C4-2B (cell line): Measurements from ENCODE around the gene CR1L.

ENCODE experiments used
- ZFX ChIP-seq: fragments of 450-650 bp; IDR thresholded peaks from 2 replicates; pipeline ENCODE4 v1.6.1; 2017
- TF ChIP-seq, protein P1 (sequence below): fragments of 450-650 bp; conservative IDR thresholded peaks from 2 replicates; pipeline ENCODE4 v1.5.1; 2017; ENCODE audit warnings: mild to moderate bottlenecking

DNA sequence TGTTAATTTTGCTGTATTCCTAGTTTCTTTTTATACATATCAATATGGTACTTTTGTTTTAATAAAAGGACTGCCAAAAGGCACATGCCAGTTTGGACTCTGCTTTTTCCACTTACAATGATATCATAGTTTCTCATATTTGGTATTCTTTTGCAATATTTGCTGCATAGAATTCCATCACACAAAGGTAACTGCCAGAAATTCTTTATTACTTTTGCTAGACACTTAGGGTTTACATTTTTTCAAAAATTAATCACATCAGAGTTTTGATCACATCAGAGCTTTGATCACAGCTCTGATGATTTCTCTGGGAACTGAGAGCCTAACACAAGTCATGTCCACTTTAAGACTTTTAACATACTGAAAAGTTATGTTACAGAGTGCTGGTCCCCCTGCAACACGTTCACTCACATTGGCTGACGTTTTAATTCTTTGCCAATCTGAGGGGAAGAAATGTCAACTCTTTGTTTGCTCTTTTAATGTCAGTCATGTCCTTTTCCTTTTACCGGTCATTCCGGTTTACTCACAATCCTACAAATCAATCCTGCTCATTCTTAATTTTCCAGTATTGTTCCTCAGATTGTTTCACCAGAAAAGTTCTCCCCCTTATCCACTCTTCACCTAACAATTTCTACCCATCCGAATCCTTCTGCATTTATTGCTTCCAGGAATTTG, 105.8 kb downstream of the CR1L start:
- TF ChIP-seq, protein P1, sequence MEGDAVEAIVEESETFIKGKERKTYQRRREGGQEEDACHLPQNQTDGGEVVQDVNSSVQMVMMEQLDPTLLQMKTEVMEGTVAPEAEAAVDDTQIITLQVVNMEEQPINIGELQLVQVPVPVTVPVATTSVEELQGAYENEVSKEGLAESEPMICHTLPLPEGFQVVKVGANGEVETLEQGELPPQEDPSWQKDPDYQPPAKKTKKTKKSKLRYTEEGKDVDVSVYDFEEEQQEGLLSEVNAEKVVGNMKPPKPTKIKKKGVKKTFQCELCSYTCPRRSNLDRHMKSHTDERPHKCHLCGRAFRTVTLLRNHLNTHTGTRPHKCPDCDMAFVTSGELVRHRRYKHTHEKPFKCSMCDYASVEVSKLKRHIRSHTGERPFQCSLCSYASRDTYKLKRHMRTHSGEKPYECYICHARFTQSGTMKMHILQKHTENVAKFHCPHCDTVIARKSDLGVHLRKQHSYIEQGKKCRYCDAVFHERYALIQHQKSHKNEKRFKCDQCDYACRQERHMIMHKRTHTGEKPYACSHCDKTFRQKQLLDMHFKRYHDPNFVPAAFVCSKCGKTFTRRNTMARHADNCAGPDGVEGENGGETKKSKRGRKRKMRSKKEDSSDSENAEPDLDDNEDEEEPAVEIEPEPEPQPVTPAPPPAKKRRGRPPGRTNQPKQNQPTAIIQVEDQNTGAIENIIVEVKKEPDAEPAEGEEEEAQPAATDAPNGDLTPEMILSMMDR, result no peak
- no peak for TF ChIP-seq ZFX
